Measurements from ENCODE around the gene OR51G1.

Gene OR51G1

DNA sequence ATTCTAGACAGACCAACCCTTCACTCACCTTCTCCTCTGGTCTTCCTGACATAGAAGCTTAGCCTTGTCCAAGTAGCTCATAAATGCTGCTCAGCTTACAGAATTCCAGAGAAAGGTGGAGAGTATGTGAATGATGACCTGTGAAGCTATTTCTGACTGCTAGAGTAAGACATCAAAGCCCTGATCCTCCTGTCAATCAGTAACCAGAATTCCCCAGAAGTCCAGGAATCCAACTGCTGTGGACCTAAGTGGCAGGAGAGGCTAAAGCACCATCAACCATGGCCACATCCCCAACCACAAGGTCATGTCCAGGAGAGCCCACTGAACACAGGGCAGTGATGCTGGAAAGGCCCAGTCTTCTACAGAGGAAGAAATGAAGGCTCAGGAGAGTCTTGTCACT lies 7.6 kb downstream of the OR51G1 start:
- Mint-ChIP-seq H3K27me3 (ENCODE audit: low read depth, poor library complexity) (peaks cover 6% of the 10 kb centered on the region), H3K4me3 (no peak overlapping the region), H3K4me1 (peaks cover 6% of the 10 kb centered on the region), H3K36me3 (ENCODE audit: low read depth) (no peaks in the 10 kb centered on the region), H3K9me3 (no peaks in the 10 kb centered on the region), H3K27ac (no peak overlapping the region)
- no peak for DNase-seq
- TF ChIP-seq, protein P1, sequence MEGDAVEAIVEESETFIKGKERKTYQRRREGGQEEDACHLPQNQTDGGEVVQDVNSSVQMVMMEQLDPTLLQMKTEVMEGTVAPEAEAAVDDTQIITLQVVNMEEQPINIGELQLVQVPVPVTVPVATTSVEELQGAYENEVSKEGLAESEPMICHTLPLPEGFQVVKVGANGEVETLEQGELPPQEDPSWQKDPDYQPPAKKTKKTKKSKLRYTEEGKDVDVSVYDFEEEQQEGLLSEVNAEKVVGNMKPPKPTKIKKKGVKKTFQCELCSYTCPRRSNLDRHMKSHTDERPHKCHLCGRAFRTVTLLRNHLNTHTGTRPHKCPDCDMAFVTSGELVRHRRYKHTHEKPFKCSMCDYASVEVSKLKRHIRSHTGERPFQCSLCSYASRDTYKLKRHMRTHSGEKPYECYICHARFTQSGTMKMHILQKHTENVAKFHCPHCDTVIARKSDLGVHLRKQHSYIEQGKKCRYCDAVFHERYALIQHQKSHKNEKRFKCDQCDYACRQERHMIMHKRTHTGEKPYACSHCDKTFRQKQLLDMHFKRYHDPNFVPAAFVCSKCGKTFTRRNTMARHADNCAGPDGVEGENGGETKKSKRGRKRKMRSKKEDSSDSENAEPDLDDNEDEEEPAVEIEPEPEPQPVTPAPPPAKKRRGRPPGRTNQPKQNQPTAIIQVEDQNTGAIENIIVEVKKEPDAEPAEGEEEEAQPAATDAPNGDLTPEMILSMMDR (IDR thresholded peaks at IDR 0.05): no peak

DNA sequence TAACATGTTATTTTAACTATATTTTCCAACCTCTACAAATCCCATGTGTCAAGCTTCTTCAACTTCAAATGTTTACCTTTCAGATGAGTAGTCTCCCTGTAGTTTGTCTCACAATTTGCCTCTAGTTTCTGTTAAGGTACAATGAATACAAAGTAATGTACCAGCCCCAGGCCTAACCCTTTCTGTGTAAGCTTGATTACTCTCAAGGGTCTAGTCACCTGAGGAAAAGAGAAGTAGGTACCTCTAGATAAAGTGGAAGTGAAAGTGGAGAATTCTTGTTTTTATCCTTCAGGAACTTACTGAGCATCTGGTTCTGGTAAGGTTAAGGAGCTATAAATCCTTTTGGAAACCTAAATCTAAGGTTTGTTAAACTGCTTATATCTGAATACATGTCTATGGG lies 20.7 kb downstream of the OR51G1 start, which contains the start of gene OR51A7:
Gene OR51A7 (plus strand): TSS at position 300 of the 400 bp plus-strand sequence. CDS start 3,587 bp downstream, outside the sequence.
- H3K27me3 Mint-ChIP-seq (ENCODE audit: low read depth, poor library complexity): no peaks in the 10 kb centered on the region
- no peak within 1 kb of the TSS for H3K27ac Mint-ChIP-seq
- H3K4me3 Mint-ChIP-seq: no peak within 1 kb of the TSS
- no peak for DNase-seq
- H3K36me3 Mint-ChIP-seq (ENCODE audit: low read depth): peaks cover 16% of the 10 kb centered on the region
- H3K9me3 Mint-ChIP-seq: peaks cover 21% of the 10 kb centered on the region
- TF ChIP-seq, protein P1 (IDR thresholded peaks at IDR 0.05): no peak
- peaks cover 4% of the 10 kb centered on the region for H3K4me1 Mint-ChIP-seq

GRCh38 chr11:4891996-4892640 lies 32.0 kb downstream of the OR51G1 start:
- Mint-ChIP-seq H3K4me3 (no peak overlapping the region), H3K36me3 (ENCODE audit: low read depth) (no peaks in the 10 kb centered on the region), H3K27ac (no peak overlapping the region), H3K4me1 (peaks cover 32% of the 10 kb centered on the region), H3K27me3 (ENCODE audit: low read depth, poor library complexity) (no peaks in the 10 kb centered on the region), H3K9me3 (no peaks in the 10 kb centered on the region)
- TF ChIP-seq, protein P1 (IDR thresholded peaks at IDR 0.05): no peak
- DNase-seq: no peak

DNA sequence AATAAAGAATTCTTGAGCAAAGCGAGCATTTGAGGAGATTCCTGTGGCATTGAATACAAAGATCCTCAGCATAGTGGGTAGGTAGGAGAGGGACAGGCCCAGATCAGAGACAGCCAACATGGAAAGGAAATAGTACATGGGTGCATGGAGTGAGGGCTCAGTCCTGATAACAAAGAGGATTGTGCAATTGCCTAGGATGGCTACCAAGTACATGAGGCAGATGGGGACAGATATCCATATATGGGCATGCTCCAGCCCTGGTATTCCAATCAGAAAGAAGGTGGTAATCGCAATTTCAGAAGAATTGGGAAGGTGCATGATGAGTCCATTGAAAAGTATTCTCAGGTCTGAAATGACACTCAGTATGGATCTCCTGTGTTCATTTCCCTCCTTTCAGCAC lies 33.9 kb downstream of the OR51G1 start:
- no peaks in the 10 kb centered on the region for H3K9me3 Mint-ChIP-seq
- DNase-seq: no peak
- TF ChIP-seq, protein P1 (IDR thresholded peaks at IDR 0.05): no peak
- no peak overlapping the region for H3K27ac Mint-ChIP-seq
- H3K27me3 Mint-ChIP-seq (ENCODE audit: low read depth, poor library complexity): no peaks in the 10 kb centered on the region
- H3K4me1 Mint-ChIP-seq: peaks cover 20% of the 10 kb centered on the region
- no peak overlapping the region for H3K4me3 Mint-ChIP-seq
- H3K36me3 Mint-ChIP-seq (ENCODE audit: low read depth): no peaks in the 10 kb centered on the region

DNA sequence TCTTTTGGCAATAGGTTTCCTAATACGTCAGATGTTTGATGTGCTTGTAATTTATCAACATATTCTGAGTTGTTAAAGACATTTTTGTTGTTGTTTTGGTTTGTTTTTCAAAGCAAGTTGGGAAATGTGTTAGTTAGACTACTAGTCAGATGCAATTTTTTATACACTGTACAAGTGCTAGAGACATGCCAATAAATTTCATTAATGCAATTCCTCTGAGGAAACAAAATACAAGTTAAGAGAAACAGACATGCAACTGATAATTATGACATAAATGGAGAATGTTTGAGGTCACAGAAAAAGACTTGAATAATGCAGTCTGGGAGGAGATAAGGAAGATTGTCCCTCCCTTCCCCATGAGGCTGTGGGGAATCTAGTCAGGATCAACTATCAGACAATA lies 36.5 kb downstream of the OR51G1 start:
- Mint-ChIP-seq H3K36me3 (ENCODE audit: low read depth) (no peaks in the 10 kb centered on the region), H3K4me1 (peaks cover 36% of the 10 kb centered on the region), H3K27ac (no peak overlapping the region), H3K9me3 (no peaks in the 10 kb centered on the region), H3K4me3 (no peak overlapping the region), H3K27me3 (ENCODE audit: low read depth, poor library complexity) (no peaks in the 10 kb centered on the region)
- no peak for DNase-seq
- TF ChIP-seq, protein P1 (IDR thresholded peaks at IDR 0.05): no peak

DNA sequence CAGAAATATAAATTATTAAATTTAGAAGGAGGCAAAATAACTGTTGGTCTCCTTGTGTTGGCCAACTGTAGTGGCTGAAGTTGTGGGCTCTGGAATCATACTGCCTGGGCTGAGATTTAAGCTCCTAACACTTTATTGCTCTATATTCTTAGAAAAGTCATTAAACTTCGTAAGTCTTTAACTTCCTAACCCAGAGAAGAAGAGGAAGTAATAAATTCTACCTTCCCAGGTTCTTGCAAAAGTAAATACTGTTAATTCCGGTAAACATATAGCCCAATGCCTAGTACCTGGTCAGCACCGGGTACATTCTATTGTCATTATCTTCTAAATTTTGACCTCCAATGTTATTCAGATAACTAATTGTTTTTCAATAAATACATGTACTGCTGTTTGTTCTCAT lies 38.0 kb downstream of the OR51G1 start:
- Mint-ChIP-seq H3K27ac (no peak overlapping the region), H3K4me1 (peaks cover 50% of the 10 kb centered on the region), H3K4me3 (no peak overlapping the region), H3K27me3 (ENCODE audit: low read depth, poor library complexity) (peaks cover 2% of the 10 kb centered on the region), H3K9me3 (no peaks in the 10 kb centered on the region), H3K36me3 (ENCODE audit: low read depth) (no peaks in the 10 kb centered on the region)
- TF ChIP-seq, protein P1 (IDR thresholded peaks at IDR 0.05): no peak
- no peak for DNase-seq
